Astrocyte (in vitro differentiated cells and primary cell): ENCODE results near the gene CPLX1. TPM values are rescaled to one million over a fixed set of nuclear protein-coding genes. Genes with fewer than 3 reads are reported as not detected.
"Not testable (repeated sequence)": the region's sequence is repeated elsewhere in the genome, so short reads cannot be mapped to it uniquely, and the experiment has no call there.

Experiments
- DNase-seq: peaks from one replicate; pipeline ENCODE4 v3.0.0-alpha.2; 2010; ENCODE audit warnings: low read depth
- FAIRE-seq: peaks from 2 replicates; lab custom pipeline; 2011; peaks lifted over from hg19 to GRCh38; lab: Jason Lieb, UNC
- H2AFZ ChIP-seq: 2 replicates; pipeline ENCODE4 v1.6.0; 2012; ENCODE audit warnings: low read depth, low read length, inconsistent platforms
- H3K27ac ChIP-seq: 2 replicates; pipeline ENCODE4 v1.5.1; 2011; ENCODE audit warnings: low read depth, low read length, inconsistent platforms
- H3K27me3 ChIP-seq: 2 replicates; pipeline ENCODE4 v1.6.0; 2011; ENCODE audit warnings: low read length, inconsistent platforms; ENCODE audit not compliant: insufficient read depth
- H3K36me3 ChIP-seq: 2 replicates; pipeline ENCODE4 v1.5.1; 2011; ENCODE audit warnings: low read length, inconsistent platforms; ENCODE audit not compliant: insufficient read depth
- H3K4me1 ChIP-seq: 2 replicates; pipeline ENCODE4 v1.5.1; 2011; ENCODE audit warnings: low read length, inconsistent platforms; ENCODE audit not compliant: insufficient read depth
- H3K4me2 ChIP-seq: 2 replicates; pipeline ENCODE4 v1.6.0; 2012; ENCODE audit warnings: low read length, inconsistent platforms
- H3K4me3 ChIP-seq: 2 replicates; pipeline ENCODE4 v1.5.1; 2011; ENCODE audit warnings: low read depth, mild to moderate bottlenecking, low read length, inconsistent platforms; ENCODE audit not compliant: insufficient read depth
- H3K79me2 ChIP-seq: 2 replicates; pipeline ENCODE4 v1.6.0; 2012; ENCODE audit warnings: mild to moderate bottlenecking, low read length, inconsistent platforms; ENCODE audit not compliant: insufficient read depth
- H3K9ac ChIP-seq: 2 replicates; pipeline ENCODE4 v1.6.0; 2012; ENCODE audit warnings: mild to moderate bottlenecking, low read length, inconsistent platforms
- H3K9me3 ChIP-seq: 2 replicates; pipeline ENCODE4 v1.5.1; 2012; ENCODE audit warnings: low read depth, mild to moderate bottlenecking, low read length, inconsistent platforms; ENCODE audit not compliant: insufficient read depth
- H4K20me1 ChIP-seq: 2 replicates; pipeline ENCODE4 v1.6.0; 2012; ENCODE audit warnings: low read length, inconsistent platforms; ENCODE audit not compliant: insufficient read depth
- H3K27ac Mint-ChIP-seq: one replicate; pipeline ENCODE4 v1.8.0; 2021; ENCODE audit warnings: mild to moderate bottlenecking, mixed read lengths; ENCODE audit not compliant: unreplicated experiment
- H3K27me3 Mint-ChIP-seq: one replicate; pipeline ENCODE4 v1.8.0; 2021; ENCODE audit warnings: low read depth, mixed read lengths; ENCODE audit not compliant: unreplicated experiment
- H3K36me3 Mint-ChIP-seq: one replicate; pipeline ENCODE4 v1.8.0; 2021; ENCODE audit warnings: low read depth, mixed read lengths; ENCODE audit not compliant: unreplicated experiment
- H3K4me1 Mint-ChIP-seq: one replicate; pipeline ENCODE4 v1.8.0; 2021; ENCODE audit warnings: low read depth, mixed read lengths; ENCODE audit not compliant: unreplicated experiment
- H3K4me3 Mint-ChIP-seq: one replicate; pipeline ENCODE4 v1.8.0; 2021; ENCODE audit warnings: mild to moderate bottlenecking, moderate library complexity, mixed read lengths; ENCODE audit not compliant: unreplicated experiment
- H3K9me3 Mint-ChIP-seq: one replicate; pipeline ENCODE4 v1.8.0; 2021; ENCODE audit warnings: mild to moderate bottlenecking, mixed read lengths; ENCODE audit not compliant: unreplicated experiment
- EZH2 ChIP-seq: IDR thresholded peaks from 2 replicates; pipeline ENCODE4 v1.6.1; 2012; ENCODE audit warnings: mild to moderate bottlenecking, low read length, inconsistent platforms; ENCODE audit not compliant: insufficient read depth
- total RNA-seq: library from RNA; stranded (reverse); gene quantifications from 2 replicates; pipeline ENCODE4 v1.2.1, GENCODE V29; 2021
- TF ChIP-seq, protein P1 (sequence below): IDR thresholded peaks from 2 replicates; pipeline ENCODE4 v1.5.1; 2011; ENCODE audit warnings: low read depth, mild to moderate bottlenecking, inconsistent platforms, low read length, moderate library complexity; ENCODE audit not compliant: insufficient read depth

Gene CPLX1
- total RNA-seq, 1 donor from 2014 or later: 1.9 TPM

GRCh38 chr4:739569-739968, 86.4 kb downstream of the CPLX1 start:
- H3K4me3 ChIP-seq: no peak overlapping the region
- H3K27ac Mint-ChIP-seq: no peak overlapping the region
- H3K27me3 Mint-ChIP-seq: no peaks in the 10 kb centered on the region
- H3K9me3 ChIP-seq: no peaks in the 10 kb centered on the region
- FAIRE-seq: no peak
- H3K4me3 Mint-ChIP-seq: no peak overlapping the region
- peaks cover 25% of the 10 kb centered on the region for H3K36me3 ChIP-seq
- no peaks in the 10 kb centered on the region for H3K27me3 ChIP-seq
- TF ChIP-seq, protein P1, sequence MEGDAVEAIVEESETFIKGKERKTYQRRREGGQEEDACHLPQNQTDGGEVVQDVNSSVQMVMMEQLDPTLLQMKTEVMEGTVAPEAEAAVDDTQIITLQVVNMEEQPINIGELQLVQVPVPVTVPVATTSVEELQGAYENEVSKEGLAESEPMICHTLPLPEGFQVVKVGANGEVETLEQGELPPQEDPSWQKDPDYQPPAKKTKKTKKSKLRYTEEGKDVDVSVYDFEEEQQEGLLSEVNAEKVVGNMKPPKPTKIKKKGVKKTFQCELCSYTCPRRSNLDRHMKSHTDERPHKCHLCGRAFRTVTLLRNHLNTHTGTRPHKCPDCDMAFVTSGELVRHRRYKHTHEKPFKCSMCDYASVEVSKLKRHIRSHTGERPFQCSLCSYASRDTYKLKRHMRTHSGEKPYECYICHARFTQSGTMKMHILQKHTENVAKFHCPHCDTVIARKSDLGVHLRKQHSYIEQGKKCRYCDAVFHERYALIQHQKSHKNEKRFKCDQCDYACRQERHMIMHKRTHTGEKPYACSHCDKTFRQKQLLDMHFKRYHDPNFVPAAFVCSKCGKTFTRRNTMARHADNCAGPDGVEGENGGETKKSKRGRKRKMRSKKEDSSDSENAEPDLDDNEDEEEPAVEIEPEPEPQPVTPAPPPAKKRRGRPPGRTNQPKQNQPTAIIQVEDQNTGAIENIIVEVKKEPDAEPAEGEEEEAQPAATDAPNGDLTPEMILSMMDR: no peak
- no peak for TF ChIP-seq EZH2
- H3K27ac ChIP-seq: no peak overlapping the region
- no peak overlapping the region for H2AFZ ChIP-seq
- H3K9me3 Mint-ChIP-seq: no peaks in the 10 kb centered on the region
- no peak for DNase-seq
- peaks cover 53% of the 10 kb centered on the region for H4K20me1 ChIP-seq
- no peaks in the 10 kb centered on the region for H3K4me1 Mint-ChIP-seq
- peaks cover 11% of the 10 kb centered on the region for H3K36me3 Mint-ChIP-seq
- H3K79me2 ChIP-seq: peaks cover 3% of the 10 kb centered on the region
- no peak overlapping the region for H3K9ac ChIP-seq
- no peak overlapping the region for H3K4me2 ChIP-seq
- H3K4me1 ChIP-seq: peaks cover 12% of the 10 kb centered on the region

- no peaks in the 10 kb centered on the region for H3K9me3 ChIP-seq
- no peak for FAIRE-seq
- Mint-ChIP-seq H3K4me1 (no peaks in the 10 kb centered on the region), H3K9me3 (no peaks in the 10 kb centered on the region), H3K27ac (no peak overlapping the region), H3K27me3 (no peaks in the 10 kb centered on the region), H3K36me3 (peaks cover 16% of the 10 kb centered on the region), H3K4me3 (no peak overlapping the region)
- H4K20me1 ChIP-seq: peaks cover 53% of the 10 kb centered on the region
- H2AFZ ChIP-seq: no peak overlapping the region
- peaks cover 7% of the 10 kb centered on the region for H3K4me1 ChIP-seq
- peaks cover 32% of the 10 kb centered on the region for H3K36me3 ChIP-seq
- no peaks in the 10 kb centered on the region for H3K27me3 ChIP-seq
- H3K27ac ChIP-seq: no peak overlapping the region
- peaks cover 3% of the 10 kb centered on the region for H3K79me2 ChIP-seq
- H3K9ac ChIP-seq: no peak overlapping the region
- H3K4me2 ChIP-seq: no peak overlapping the region
- H3K4me3 ChIP-seq: no peak overlapping the region
- no peak for DNase-seq
- TF ChIP-seq, protein P1: no peak
- no peak for TF ChIP-seq EZH2
Measured at GRCh38 chr4:738781-739280, 87.1 kb downstream of the CPLX1 start.

- H3K4me1 ChIP-seq, H3K4me3 ChIP-seq, H3K79me2 ChIP-seq, H2AFZ ChIP-seq, FAIRE-seq, H3K27me3 Mint-ChIP-seq, H3K4me2 ChIP-seq, H3K27ac ChIP-seq, H3K4me1 Mint-ChIP-seq, DNase-seq, H3K27me3 ChIP-seq, H3K9ac ChIP-seq, H3K9me3 Mint-ChIP-seq, H3K27ac Mint-ChIP-seq, H3K4me3 Mint-ChIP-seq, H3K9me3 ChIP-seq: not testable (repeated sequence)
- H4K20me1 ChIP-seq: peaks cover 32% of the 10 kb centered on the region
- peaks cover 20% of the 10 kb centered on the region for H3K36me3 Mint-ChIP-seq
- peaks cover 38% of the 10 kb centered on the region for H3K36me3 ChIP-seq
Measured at GRCh38 chr4:736561-736960, 89.4 kb downstream of the CPLX1 start.
